Suprapubic skin (tissue), 4 donors: ENCODE results near the gene APBB3.
"Not testable (repeated sequence)": the region's sequence is repeated elsewhere in the genome, so short reads cannot be mapped to it uniquely, and the experiment has no call there.

Source experiments
- EP300 ChIP-seq: sonication (generic); formaldehyde crosslinking; IDR thresholded peaks from one replicate; pipeline ENCODE4 v1.6.1; 2017; ENCODE audit warnings: antibody characterized with exemption
- POLR2A ChIP-seq, 2 donors: fragments of 450-650 bp; IDR thresholded peaks; one replicate each; pipeline ENCODE4 v1.6.1; 2017; ENCODE audit warnings: antibody characterized with exemption in 2 of 2, mild to moderate bottlenecking in 2 of 2, moderate library complexity in 2 of 2
- POLR2AphosphoS5 ChIP-seq, 3 donors: sonication (generic); formaldehyde crosslinking; IDR thresholded peaks; one replicate each; pipeline ENCODE4 v1.6.1; 2017; ENCODE audit warnings: antibody characterized with exemption in 3 of 3
- TF ChIP-seq, protein P1 (sequence below), 2 donors: fragments of 200-600 bp in 1 of 2; fragments of 450-650 bp in 1 of 2; sonication (generic) in 1 of 2; IDR thresholded peaks; one replicate each; pipeline ENCODE4 v1.5.1; 2016 to 2019; ENCODE audit warnings: antibody characterized with exemption in 2 of 2, mild to moderate bottlenecking in 1 of 2, moderate library complexity in 1 of 2

DNA sequence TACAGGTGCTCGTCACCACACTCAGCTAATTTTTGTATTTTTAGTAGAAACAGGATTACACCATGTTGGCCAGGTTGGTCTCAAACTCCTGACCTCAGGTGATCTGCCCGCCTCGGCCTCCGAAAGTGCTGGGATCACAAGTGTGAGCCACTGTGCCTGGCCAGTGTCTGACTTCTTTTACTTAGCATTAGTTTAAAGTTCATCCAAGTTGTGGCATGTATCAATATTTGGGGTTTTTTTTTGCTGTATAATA is 39.0 kb upstream of the APBB3 start:
- TF ChIP-seq, protein P1, sequence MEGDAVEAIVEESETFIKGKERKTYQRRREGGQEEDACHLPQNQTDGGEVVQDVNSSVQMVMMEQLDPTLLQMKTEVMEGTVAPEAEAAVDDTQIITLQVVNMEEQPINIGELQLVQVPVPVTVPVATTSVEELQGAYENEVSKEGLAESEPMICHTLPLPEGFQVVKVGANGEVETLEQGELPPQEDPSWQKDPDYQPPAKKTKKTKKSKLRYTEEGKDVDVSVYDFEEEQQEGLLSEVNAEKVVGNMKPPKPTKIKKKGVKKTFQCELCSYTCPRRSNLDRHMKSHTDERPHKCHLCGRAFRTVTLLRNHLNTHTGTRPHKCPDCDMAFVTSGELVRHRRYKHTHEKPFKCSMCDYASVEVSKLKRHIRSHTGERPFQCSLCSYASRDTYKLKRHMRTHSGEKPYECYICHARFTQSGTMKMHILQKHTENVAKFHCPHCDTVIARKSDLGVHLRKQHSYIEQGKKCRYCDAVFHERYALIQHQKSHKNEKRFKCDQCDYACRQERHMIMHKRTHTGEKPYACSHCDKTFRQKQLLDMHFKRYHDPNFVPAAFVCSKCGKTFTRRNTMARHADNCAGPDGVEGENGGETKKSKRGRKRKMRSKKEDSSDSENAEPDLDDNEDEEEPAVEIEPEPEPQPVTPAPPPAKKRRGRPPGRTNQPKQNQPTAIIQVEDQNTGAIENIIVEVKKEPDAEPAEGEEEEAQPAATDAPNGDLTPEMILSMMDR (IDR thresholded peaks at IDR 0.05), result not testable (repeated sequence)
- TF ChIP-seq POLR2A (IDR thresholded peaks at IDR 0.05); POLR2AphosphoS5 (IDR thresholded peaks at IDR 0.05); EP300: not testable (repeated sequence)
